GM20000 (cell line): ENCODE data around the gene NINJ2.

ENCODE experiments used
- DNase-seq: peaks from one replicate; pipeline ENCODE4 v3.0.0; 2012; ENCODE audit warnings: low spot score
- TF ChIP-seq, protein P1 (sequence below): IDR thresholded peaks from 2 replicates; pipeline ENCODE4 v1.5.1; 2012; ENCODE audit warnings: mild to moderate bottlenecking, control low read depth; ENCODE audit errors: extremely low read depth, missing control alignments

The NINJ2 gene

DNA sequence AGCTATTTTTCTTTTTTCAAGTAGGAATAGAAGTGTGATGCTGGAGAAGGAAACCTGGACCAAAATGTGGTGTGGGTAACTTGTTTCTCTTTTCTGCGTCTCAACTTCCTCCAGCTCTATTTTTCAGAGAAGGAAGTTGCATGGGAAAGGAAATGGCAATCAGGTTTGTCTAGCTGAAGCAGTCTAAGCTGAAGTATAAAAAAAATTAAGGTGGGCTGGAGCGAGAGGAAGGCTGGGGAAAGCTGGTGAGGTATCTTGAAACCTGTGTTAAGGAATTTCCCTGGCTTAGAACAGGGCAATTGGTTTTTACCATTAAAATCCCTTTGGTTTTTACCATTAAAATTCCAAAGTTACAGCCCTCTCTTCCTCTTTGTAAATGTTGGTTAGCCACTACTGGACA is 34.2 kb upstream of the NINJ2 start:
- no peak for DNase-seq

DNA sequence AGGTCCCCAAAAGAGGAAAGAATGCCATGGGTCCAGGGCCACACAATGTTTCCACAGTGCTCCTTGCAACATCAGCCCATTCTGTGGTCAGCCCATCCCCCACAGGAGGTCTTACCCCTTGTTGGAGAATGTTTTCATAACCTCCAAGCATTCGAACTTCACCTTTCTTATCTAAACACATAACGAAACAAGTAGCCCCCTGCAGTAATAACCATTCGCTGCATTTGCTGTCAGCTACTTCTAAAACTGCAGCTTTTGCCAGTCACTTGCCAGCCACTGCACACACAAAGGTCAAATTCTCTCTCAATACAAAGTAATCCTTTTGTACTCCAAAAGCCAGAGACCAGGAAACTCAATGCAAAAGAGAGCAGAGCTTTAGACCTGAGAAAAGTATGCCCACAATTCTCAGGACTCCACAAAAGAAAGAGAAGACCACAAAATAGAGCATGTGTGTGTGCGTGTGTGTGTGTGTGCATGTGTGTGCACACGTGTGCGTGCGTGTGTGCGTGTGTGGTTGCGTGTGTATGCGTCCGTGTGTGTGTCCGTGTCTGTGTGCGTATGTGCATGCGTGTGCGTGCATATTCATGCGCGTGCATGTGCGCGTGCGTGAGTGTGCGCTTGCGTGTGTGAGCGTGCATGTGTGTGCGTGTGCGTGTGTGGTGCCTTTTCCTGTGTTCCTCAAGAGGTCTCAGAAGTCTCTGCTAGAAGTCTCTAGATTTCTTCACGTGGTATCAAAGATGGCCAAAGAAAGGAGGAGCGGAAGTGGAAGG is 31.7 kb upstream of the NINJ2 start:
- no peak for DNase-seq
- TF ChIP-seq, protein P1, sequence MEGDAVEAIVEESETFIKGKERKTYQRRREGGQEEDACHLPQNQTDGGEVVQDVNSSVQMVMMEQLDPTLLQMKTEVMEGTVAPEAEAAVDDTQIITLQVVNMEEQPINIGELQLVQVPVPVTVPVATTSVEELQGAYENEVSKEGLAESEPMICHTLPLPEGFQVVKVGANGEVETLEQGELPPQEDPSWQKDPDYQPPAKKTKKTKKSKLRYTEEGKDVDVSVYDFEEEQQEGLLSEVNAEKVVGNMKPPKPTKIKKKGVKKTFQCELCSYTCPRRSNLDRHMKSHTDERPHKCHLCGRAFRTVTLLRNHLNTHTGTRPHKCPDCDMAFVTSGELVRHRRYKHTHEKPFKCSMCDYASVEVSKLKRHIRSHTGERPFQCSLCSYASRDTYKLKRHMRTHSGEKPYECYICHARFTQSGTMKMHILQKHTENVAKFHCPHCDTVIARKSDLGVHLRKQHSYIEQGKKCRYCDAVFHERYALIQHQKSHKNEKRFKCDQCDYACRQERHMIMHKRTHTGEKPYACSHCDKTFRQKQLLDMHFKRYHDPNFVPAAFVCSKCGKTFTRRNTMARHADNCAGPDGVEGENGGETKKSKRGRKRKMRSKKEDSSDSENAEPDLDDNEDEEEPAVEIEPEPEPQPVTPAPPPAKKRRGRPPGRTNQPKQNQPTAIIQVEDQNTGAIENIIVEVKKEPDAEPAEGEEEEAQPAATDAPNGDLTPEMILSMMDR, result no peak

More for the DNA sequence above, 34.2 kb upstream of the NINJ2 start:
- TF ChIP-seq, protein P1, result no peak

DNA sequence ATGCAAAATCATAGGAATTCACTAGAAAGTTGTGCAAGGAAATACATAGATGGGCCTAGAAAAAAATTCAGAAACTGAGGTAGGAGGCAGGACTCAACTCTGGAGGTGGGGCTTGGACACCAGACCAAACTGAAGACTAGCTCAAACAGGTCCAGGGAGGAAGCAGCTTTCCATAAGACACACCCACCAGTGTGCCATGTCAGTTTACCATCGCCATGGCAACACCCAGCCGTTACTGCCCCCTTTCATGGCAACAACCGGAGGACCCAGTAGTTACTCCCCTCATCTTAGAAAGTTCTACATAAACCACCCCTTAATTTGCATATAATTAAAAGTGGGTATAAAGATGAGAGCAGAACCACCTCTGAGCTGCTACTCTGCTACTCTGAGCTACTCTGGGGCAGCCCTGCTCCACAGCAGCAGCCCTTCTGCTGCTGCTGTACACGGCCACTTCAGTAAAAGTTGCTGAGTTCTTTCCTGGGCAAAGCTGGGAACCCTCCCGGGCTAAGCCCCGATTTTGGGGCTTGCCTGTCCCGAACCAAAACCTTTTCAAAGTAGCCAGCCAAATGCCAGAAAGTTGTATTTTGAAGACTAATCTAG is 30.8 kb upstream of the NINJ2 start:
- TF ChIP-seq, protein P1, result no peak
- no peak for DNase-seq

DNA sequence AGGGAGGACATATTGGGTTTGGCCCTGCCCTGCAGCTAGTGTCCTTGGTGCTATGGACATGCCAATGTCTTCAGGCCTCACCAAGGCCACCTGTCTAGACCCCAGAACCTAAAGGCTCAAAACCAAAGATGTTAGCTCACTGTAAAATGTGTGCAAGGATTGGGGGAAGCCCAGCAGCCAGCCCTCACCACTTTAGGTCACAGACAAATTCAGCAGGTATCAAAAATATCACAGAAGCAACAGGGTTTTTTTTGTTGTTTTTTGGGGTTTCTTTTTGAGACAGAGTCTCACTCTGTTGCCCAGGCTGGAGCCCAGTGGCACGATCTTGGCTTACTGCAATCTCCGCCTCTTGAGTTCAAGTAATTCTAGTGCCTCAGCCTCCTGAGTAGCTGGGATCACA is 29.0 kb upstream of the NINJ2 start:
- TF ChIP-seq, protein P1, result no peak
- no peak for DNase-seq

DNA sequence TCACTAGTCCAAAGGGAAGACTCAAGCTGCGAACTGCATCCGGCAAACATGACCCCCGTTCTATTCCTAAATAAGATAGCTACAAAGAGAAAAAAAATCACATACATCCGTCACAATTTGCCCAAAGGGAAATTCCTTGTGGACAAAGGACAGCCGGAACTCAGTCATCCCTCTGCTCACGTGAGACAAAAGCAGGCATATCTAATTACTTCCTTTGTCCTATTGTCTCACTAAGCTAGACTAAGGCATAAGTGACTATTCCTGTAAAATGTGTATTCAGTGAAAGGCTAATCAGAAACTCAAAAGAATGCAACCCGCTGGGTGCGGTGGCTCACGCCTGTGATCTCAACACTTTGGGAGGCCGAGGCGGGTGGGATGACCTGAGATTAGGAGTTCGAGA is 27.2 kb upstream of the NINJ2 start:
- TF ChIP-seq, protein P1, result no peak
- DNase-seq, result no peak

DNA sequence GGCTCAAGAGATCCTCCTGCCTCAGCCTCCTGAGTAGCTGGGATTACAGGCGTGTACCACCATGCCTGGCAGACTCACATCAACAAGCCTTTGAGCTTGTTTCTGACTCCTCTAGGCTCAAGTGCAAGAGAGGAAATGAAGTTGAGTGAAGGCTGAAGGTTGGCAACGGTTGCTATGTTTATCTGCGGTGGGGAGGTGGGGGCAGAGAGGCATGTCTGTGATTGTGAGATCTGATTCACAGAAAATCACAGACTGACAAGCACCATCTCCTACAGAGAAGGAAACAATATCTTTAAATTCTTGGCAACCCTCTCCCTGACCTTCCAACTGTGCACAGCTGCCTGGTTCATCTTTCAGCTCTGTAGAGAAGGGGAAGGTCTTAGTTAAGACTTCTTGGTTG is 22.1 kb upstream of the NINJ2 start:
- DNase-seq, result peak; percentile 63

DNA sequence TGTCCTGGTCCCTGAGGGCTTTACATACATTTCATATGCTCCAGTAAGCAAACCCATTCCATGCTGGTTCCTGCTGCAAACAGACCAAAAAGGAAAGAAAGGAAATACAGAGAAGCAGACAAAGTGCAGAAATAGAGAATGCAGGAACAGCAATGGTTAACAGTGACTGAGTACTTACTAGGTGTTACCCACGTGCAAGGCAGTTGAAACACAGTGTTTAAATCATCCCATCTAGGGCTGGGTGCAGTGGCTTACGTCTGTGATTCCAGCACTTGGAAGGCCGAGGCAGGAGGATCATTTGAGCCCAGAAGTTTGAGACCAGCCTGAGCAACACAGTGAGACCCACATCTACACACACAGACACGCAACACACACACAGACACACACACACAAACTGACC is 21.2 kb upstream of the NINJ2 start:
- TF ChIP-seq, protein P1, result no peak
- DNase-seq, result no peak

More for the DNA sequence above, 22.1 kb upstream of the NINJ2 start:
- TF ChIP-seq, protein P1, result no peak
